Bronchial epithelial cell (primary cell): ENCODE results near the gene SREK1IP1. TPM values are rescaled to one million over a fixed set of nuclear protein-coding genes. Genes with fewer than 3 reads are reported as not detected.

Experiments
- DNase-seq: peaks from one replicate; pipeline ENCODE4 v3.0.0-alpha.2; 2010; ENCODE audit warnings: low read depth
- FAIRE-seq: peaks from 2 replicates; lab custom pipeline; 2011; peaks lifted over from hg19 to GRCh38; lab: Jason Lieb, UNC
- H3K27me3 ChIP-seq: 2 replicates; pipeline ENCODE4 v1.5.1; 2011; ENCODE audit warnings: low read length; ENCODE audit not compliant: control insufficient read depth, insufficient read depth
- H3K36me3 ChIP-seq: 2 replicates; pipeline ENCODE4 v1.5.1; 2011; ENCODE audit warnings: low read length; ENCODE audit not compliant: control insufficient read depth, insufficient read depth
- H3K4me3 ChIP-seq: 2 replicates; pipeline ENCODE4 v1.5.1; 2011; ENCODE audit warnings: mild to moderate bottlenecking, low read depth, low read length, control low read depth
- CTCF ChIP-seq: IDR thresholded peaks from 2 replicates; pipeline ENCODE4 v1.5.1; 2011; ENCODE audit warnings: mild to moderate bottlenecking, moderate library complexity, low read length, control low read depth, inconsistent platforms; ENCODE audit not compliant: insufficient read depth, severe bottlenecking
- total RNA-seq: library from RNA; depleted of rRNA; stranded (reverse); fragments of >200 nt; gene quantifications from 2 replicates; pipeline ENCODE4 v1.2.1, GENCODE V29; 2014

Gene SREK1IP1
- total RNA-seq, result 21.9 and 26.5 TPM in 2 replicates

DNA sequence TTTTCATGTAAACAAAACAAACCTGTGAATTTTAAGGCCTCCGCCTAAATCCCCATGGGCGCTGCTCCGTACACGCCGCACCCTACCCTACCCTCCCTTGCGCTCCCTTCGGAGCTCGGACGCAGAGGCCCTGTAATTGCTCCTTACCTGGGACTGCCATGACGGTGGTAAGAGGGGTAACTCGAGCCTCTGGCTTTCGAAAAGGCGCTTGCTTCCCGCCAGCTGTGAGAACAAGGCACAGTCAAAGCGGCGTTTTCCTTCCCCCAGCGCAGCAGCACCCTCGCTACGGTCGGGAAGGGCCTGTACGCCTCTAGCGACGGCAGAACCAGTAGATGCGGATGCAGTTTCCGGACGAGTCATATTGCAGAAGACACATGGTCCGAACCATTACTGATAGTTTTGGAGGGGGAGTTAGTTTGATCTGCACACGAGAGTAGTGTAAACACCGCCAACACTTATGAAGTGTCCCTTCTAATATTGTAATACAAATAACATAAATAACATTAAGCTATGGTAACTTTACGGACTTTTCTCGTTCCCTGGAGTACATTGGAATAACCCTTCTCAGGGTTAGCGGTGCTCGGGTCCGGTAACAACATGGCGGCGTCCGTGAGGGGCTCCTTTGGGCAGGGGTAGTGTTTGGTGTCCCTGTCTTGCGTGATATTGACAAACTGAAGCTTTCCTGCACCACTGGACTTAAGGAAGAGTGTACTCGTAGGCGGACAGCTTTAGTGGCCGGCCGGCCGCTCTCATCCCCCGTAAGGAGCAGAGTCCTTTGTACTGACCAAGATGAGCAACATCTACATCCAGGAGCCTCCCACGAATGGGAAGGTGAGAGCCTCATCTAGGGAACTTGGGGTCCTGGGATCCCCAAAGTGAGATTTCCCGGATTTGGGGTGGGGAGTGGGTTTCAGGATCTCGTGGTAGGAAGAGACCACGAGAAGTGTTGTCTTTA is at the start of gene SREK1IP1, which contains the start of gene CWC27:
Gene SREK1IP1, minus strand, starts transcription at position 334 of the 955 bp plus-strand sequence. Its CDS starts 174 bp downstream, at position 160.
Gene CWC27, plus strand, starts transcription at position 573 of the 955 bp plus-strand sequence. Its CDS starts 217 bp downstream, at position 790.
- H3K36me3 ChIP-seq, result peaks cover 5% of the 10 kb centered on the region
- peak; percentile 18 for TF ChIP-seq CTCF
- peak within 1 kb of the TSS; percentile 59 for H3K4me3 ChIP-seq
- DNase-seq, result peak; percentile 84
- no peak for FAIRE-seq
- no peaks in the 10 kb centered on the region for H3K27me3 ChIP-seq

- Histone ChIP-seq H3K36me3 (peaks cover 2% of the 10 kb centered on the region), H3K27me3 (no peaks in the 10 kb centered on the region), H3K4me3 (no peak overlapping the region)
- FAIRE-seq (no peak), DNase-seq (peak; percentile 15)
- TF ChIP-seq CTCF, result no peak
Measured at GRCh38 chr5:64818245-64818644, 49.8 kb upstream of the SREK1IP1 start.

GRCh38 chr5:64814073-64814472 is 45.6 kb upstream of the SREK1IP1 start:
- H3K4me3 ChIP-seq, result no peak overlapping the region
- TF ChIP-seq CTCF, result no peak
- peaks cover 2% of the 10 kb centered on the region for H3K36me3 ChIP-seq
- no peaks in the 10 kb centered on the region for H3K27me3 ChIP-seq
- FAIRE-seq (no peak), DNase-seq (no peak)

GRCh38 chr5:64811050-64811640 is 42.7 kb upstream of the SREK1IP1 start:
- peak; percentile 57 for DNase-seq
- Histone ChIP-seq H3K27me3 (no peaks in the 10 kb centered on the region), H3K36me3 (no peaks in the 10 kb centered on the region), H3K4me3 (no peak overlapping the region)
- FAIRE-seq, result no peak
- TF ChIP-seq CTCF, result peak; percentile 51

DNA sequence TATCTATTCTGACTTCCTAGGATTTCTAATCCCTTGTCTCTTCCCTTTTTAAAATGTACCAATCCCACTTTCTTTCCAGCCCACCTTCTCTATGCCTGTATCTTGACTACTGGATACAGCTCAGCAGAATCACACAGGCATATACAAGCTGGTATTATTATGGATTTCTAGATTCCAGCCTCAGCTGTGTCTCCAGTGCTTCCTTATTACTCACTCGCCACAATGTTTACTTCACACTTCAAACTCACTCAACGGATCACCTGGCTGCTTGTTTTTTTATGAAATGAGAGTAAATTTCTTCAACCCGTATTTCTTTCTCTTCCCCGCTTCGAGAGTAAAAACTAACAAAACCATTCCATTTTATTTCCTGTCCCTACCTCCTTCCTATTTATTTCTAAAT is 39.0 kb upstream of the SREK1IP1 start:
- peak; percentile 79 for DNase-seq
- TF ChIP-seq CTCF, result no peak
- no peak for FAIRE-seq
- H3K4me3 ChIP-seq, result no peak overlapping the region
- H3K36me3 ChIP-seq, result no peaks in the 10 kb centered on the region
- H3K27me3 ChIP-seq, result no peaks in the 10 kb centered on the region
